Stimulated activated naive CD8-positive, alpha-beta T cell treated with anti-CD3 and anti-CD28 coated beads, Interleukin-15, amount 100 ng/mL, for 72 hours (primary cell): ENCODE data around the gene ECHDC1.
A peak's percentile ranks its signal among the peaks of the same experiment; 100 is the strongest.
"Not testable (repeated sequence)": the region's sequence is repeated elsewhere in the genome, so short reads cannot be mapped to it uniquely, and the experiment has no call there.

Experiments used
- ATAC-seq: fragments of 150-1000 bp; cut with Tn5 transposase; 2 replicates; pipeline ENCODE4 v1.10.0; 2021; ENCODE audit warnings: mild to moderate bottlenecking, moderate library complexity
- DNase-seq, 2 donors: peaks; one replicate each; pipeline ENCODE4 v3.0.0; 2021 to 2022
- H3K27ac Mint-ChIP-seq, 2 donors: one replicate each; pipeline ENCODE4 v1.8.0; 2022; ENCODE audit warnings: mild to moderate bottlenecking in 2 of 2, mixed read lengths in 2 of 2, moderate library complexity in 2 of 2
- H3K27me3 Mint-ChIP-seq: one replicate; pipeline ENCODE4 v1.8.0; 2022; ENCODE audit warnings: mixed read lengths
- H3K4me1 Mint-ChIP-seq: one replicate; pipeline ENCODE4 v1.8.0; 2022; ENCODE audit warnings: mild to moderate bottlenecking, mixed read lengths
- H3K4me3 Mint-ChIP-seq, 2 donors: one replicate each; pipeline ENCODE4 v1.8.0; 2022; ENCODE audit warnings: mild to moderate bottlenecking in 2 of 2, mixed read lengths in 2 of 2, moderate library complexity in 1 of 2
- H3K9me3 Mint-ChIP-seq, 2 donors: one replicate each; pipeline ENCODE4 v1.8.0; 2022; ENCODE audit warnings: mixed read lengths in 2 of 2

Gene ECHDC1, protein sequence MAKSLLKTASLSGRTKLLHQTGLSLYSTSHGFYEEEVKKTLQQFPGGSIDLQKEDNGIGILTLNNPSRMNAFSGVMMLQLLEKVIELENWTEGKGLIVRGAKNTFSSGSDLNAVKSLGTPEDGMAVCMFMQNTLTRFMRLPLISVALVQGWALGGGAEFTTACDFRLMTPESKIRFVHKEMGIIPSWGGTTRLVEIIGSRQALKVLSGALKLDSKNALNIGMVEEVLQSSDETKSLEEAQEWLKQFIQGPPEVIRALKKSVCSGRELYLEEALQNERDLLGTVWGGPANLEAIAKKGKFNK

DNA sequence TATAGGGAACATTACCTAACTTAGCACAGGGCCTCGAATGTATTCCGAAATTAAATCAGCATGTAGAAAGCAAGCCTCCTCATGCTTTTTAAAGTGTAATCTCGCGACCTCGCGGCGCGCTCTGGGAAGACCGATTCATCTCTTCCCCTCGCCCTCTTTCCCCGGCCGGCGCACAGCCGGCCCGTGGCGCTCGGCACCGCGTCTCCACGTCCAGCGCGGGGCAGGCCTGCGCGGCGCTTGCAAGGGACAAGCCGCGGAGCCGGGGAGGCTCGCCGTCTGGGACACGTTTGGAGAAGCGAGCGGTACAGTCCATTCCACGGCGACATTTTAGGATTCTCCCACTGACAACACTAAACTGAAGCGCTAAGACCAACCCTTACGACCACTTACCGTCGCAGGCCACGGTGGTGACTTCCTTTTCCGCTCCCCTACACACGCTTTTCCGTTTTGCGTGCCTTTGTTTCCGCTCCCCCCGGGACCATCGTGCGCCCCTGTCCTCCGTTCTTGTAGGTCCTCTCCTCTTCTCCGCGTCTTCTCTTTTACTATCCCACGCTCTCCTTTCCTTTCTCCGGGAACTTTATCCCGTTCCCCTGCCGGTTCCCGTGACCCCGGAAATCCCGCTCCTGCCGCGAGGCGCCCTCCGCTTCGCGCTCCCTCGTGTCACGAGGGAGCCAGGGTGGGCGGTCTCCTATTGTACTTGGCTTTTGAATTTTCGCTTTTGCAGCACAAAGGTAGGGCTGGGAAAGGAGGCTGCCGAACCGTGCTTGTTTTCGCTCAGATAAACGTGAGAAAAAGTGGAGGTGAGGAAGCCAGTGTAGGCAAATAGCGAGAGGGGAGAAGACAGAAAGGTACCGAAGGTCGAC is at the start of gene ECHDC1:
ECHDC1 (minus strand) TSS at position 664 of the 863 bp plus-strand sequence. CDS start 12,581 bp downstream, outside the sequence.
- Mint-ChIP-seq H3K27ac (no peak within 1 kb of the TSS), H3K4me1 (peaks cover 13% of the 10 kb centered on the region), H3K4me3 (no peak within 1 kb of the TSS), H3K27me3 (no peaks in the 10 kb centered on the region), H3K9me3 (no peaks in the 10 kb centered on the region)
- ATAC-seq (peak; percentile 95), DNase-seq (peak; percentile 74 to 78)

DNA sequence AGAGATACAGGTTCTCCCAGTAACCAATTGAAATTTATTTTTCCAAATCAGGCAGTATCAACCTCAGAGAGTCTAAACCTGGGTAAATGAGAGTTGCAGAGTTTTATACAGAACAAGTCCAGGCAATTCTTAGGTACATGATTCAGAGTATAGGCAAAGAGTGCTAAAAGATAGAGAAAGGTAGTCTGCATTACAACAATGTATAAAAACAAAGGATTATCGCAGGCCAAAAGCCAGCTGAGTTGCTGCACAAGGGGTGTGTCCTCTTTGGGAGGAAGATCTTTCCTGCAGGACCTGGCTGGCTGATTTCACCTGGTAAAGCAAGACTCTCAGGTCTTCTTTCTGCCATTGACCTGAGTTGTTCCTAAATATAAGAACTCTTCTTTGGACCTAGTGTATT is 48.9 kb upstream of the ECHDC1 start:
- H3K27ac Mint-ChIP-seq = no peak overlapping the region
- no peaks in the 10 kb centered on the region for H3K4me1 Mint-ChIP-seq
- no peak overlapping the region for H3K4me3 Mint-ChIP-seq
- DNase-seq (no peak), ATAC-seq (no peak)
- no peaks in the 10 kb centered on the region for H3K9me3 Mint-ChIP-seq
- H3K27me3 Mint-ChIP-seq = no peaks in the 10 kb centered on the region

DNA sequence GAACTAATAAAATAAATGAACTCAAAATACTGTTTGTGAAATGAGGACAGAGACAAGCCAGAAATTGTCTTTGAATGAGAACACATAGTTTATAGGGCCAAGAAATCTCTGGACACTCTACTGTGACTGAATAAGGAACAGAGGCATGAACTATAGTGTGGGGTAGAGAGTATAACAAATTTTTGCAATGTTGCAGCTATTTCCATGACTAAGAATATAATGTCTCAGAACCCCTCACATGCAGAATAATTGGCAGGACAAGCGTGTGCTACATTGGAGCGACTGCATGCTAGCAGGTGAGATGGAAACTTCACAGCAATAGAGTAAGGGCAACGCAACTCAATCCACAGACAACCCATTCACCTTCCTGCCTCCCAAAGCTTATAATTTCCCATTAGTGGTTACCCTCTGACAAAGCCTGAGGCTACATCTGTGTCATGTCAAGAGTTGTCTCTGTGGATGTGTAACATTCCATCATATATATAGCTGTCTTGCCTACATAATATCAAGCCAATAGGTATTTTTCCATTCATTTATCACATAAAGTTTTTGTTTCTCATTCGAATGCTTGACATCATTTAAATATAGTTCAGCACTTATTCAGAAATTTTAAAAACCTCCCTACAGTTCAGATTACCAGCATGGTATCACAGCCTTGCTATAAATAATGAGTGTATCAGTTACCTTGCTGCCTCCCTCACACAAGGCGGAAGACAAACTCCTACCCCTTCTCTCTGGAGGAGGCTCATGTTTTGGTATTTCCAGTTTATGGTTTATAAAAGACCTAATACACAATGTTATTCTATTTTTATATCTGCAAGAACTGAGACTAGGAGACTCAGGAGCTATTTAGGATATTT is 47.9 kb upstream of the ECHDC1 start:
- DNase-seq = no peak

DNA sequence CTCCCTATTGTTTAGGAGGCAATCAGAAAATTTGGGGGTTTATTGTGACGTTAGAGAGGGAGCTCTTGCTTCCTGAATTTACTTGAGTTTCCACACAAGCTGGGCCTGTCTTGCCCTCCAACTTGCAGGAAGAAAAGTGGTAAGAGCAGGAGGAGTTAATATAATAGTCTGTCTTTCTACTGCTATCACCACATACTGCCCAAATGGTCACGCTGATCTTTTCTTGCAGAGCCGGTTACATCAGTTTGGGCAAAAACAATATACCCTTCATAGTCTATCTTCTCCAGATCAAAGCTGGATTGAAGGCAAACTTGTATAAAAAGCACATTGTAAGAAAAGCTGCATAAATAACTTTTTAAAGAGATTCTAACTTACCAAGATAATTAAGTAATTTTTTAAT is 46.3 kb upstream of the ECHDC1 start:
- Mint-ChIP-seq H3K27ac (no peak overlapping the region), H3K27me3 (no peaks in the 10 kb centered on the region)
- no peak for DNase-seq

More for the DNA sequence above, 47.9 kb upstream of the ECHDC1 start:
- ATAC-seq = no peak
- Mint-ChIP-seq H3K27ac (no peak overlapping the region), H3K4me1 (no peaks in the 10 kb centered on the region), H3K9me3 (no peaks in the 10 kb centered on the region), H3K27me3 (no peaks in the 10 kb centered on the region), H3K4me3 (no peak overlapping the region)

DNA sequence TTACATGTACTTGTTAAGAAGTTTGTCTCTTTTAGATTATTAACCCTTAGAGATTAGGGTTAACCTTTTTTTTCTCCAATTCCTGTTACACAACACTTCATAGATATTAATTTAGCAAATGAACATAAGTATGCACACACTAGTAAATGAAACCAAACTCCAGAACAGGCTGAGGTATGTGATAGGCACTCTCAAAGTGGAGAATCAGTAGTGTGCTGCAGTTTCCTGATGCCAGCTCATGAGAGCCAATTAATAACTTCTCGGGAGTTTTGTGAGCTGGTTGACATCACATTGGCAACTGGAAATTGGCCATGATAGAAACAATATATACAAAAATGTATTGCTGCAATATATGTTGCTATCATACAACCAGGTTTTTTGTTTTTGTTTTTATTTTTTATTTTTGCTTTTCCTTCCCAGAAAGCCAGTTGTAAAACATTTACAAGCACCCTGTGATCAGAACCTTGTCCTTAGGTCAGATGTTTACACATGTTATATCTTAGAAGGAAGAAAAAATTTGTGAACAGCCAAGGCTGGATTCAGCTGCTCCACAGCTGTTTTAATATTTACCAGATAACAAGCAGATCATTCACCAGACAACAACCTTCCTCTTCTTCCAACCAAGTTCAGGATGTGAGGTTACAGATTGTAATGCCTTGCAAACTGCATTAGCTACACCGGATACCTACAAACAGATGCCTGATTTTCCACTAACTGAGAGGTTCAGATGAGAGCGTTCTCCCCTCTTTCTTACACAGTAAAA is 42.4 kb upstream of the ECHDC1 start:
- DNase-seq (no peak), ATAC-seq (no peak)
- H3K9me3 Mint-ChIP-seq = no peaks in the 10 kb centered on the region
- no peaks in the 10 kb centered on the region for H3K27me3 Mint-ChIP-seq
- H3K4me3 Mint-ChIP-seq = no peak overlapping the region
- peak overlapping the region in 1 of 2 donors; percentile 47 for H3K27ac Mint-ChIP-seq
- no peaks in the 10 kb centered on the region for H3K4me1 Mint-ChIP-seq

More for the DNA sequence above, 46.3 kb upstream of the ECHDC1 start:
- no peak for ATAC-seq
- H3K4me3 Mint-ChIP-seq = no peak overlapping the region
- no peaks in the 10 kb centered on the region for H3K4me1 Mint-ChIP-seq
- no peaks in the 10 kb centered on the region for H3K9me3 Mint-ChIP-seq

DNA sequence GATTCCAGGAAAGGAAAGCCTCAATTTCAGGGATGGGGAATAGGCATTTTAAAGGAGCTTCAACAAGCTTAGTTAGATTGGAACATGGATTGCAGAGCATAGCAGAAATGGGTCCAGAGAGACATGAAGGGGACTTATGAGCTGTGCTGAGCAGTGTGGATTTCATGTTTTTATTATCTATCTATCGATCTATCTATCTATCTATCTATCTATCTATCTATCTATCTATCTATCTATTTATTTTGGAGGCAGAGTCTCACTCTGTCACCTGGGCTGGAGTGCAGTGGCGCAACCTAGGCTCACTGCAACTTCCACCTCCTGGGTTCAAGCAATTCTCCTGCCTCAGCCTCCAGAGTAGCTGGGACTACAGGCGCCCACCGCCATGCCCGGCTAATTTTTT is 41.4 kb upstream of the ECHDC1 start:
- not testable (repeated sequence) for H3K4me1 Mint-ChIP-seq, DNase-seq, H3K27me3 Mint-ChIP-seq, H3K27ac Mint-ChIP-seq, H3K4me3 Mint-ChIP-seq, H3K9me3 Mint-ChIP-seq, ATAC-seq

DNA sequence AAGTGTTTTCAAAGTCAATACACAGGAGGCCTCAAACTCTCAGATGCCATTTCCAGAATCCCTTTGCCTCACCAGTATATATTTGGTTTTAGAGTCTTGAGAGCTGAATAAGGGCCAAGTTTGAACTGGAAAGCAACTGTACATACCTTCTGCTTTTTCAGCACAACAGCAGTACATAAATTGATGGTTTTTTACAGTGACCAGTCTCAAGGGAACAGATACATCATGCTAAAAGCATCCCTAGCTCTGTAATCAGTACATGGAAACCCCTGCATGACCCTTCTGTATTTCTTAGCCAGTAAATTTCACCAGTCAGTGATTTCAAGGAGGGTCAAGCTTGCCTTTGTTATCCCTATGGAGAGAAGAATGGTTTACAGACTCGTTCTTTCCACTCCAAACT is 40.6 kb upstream of the ECHDC1 start:
- Mint-ChIP-seq H3K4me3 (no peak overlapping the region), H3K27me3 (no peaks in the 10 kb centered on the region), H3K27ac (no peak overlapping the region), H3K4me1 (no peaks in the 10 kb centered on the region), H3K9me3 (no peaks in the 10 kb centered on the region)
- no peak for DNase-seq
- ATAC-seq = no peak

DNA sequence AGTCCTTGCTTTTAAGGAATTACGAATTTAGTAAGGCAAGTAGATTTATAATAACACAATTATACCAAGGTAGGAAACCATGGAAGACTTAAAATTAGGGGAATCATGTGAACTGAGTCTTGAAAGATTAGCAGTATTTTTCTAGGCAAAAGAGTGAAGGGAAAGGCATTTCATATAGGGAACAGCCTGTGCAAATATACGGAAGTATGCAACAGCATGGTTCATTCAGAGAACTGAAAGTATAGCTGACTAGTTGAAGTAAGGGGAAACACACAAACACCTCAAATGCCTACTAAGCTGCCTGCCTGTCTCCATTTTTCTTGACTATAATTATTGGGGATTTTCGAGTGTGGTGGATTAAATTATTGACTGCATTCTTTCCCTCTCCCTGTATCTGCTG is 39.0 kb upstream of the ECHDC1 start:
- H3K27me3 Mint-ChIP-seq = no peaks in the 10 kb centered on the region
- H3K4me3 Mint-ChIP-seq = no peak overlapping the region
- no peaks in the 10 kb centered on the region for H3K9me3 Mint-ChIP-seq
- ATAC-seq (no peak), DNase-seq (no peak)
- no peaks in the 10 kb centered on the region for H3K4me1 Mint-ChIP-seq
- no peak overlapping the region for H3K27ac Mint-ChIP-seq

DNA sequence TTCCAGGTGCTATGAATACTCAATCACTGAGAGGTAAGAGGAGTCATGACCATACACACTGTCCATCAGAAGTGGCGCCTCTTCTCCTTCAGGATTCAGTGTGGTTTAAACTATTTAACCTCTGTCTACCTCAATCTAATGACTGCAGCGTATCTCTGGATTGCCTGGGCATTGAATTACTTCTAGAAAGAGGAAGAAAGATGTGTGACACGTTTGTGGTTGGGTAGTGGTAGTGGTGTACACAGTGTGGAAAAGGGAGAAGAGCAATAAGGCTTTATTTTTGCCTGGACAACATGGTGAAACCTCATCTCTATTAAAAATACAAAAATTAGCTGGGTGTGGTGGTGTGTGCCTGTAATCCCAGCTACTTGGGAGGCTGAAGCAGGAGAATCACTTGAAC is 38.0 kb upstream of the ECHDC1 start:
- DNase-seq (no peak), ATAC-seq (no peak)
- Mint-ChIP-seq H3K4me3 (no peak overlapping the region), H3K27ac (no peak overlapping the region), H3K4me1 (no peaks in the 10 kb centered on the region), H3K27me3 (no peaks in the 10 kb centered on the region), H3K9me3 (no peaks in the 10 kb centered on the region)

DNA sequence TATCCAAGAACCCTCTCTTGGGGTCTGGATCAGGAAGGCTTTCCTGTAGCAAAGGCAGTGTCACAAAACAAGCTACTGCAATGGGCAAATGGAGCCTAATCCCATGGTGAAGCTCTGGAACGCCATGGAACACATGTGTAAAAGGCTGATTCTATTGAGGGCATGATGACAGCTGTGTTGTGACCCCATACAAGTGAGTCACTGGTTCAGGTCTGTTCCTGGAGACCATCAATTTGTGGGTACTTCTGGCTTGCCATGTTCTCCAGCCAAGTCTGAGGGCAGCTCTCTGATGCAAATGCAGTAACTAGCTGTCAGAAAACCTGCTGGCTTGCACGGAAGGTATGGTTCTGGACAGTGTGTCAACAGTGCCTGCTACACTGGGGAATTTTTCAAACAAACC is 33.3 kb upstream of the ECHDC1 start:
- H3K4me1 Mint-ChIP-seq = no peaks in the 10 kb centered on the region
- no peak for ATAC-seq
- no peaks in the 10 kb centered on the region for H3K27me3 Mint-ChIP-seq
- H3K27ac Mint-ChIP-seq = no peak overlapping the region
- no peak for DNase-seq
- no peak overlapping the region for H3K4me3 Mint-ChIP-seq
- peaks cover 6 to 8% of the 10 kb centered on the region in 2 donors for H3K9me3 Mint-ChIP-seq

DNA sequence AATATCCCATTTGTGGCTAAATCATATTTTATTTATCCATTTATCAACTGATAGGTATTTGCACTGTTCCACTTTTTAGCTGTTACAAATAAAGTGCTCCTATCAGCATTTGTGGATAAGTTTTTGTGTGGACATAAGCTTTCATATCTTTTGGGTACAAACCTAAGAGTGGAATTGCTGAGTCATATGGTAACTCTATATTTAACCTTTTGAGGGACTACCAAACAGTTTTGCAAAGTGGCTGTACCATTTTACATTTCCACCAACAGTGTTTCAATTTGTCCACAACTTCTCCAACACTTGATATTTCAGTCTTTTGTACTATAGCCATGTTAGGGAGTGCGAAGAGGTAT is 23.6 kb upstream of the ECHDC1 start:
- ATAC-seq = no peak
- Mint-ChIP-seq H3K4me1 (no peaks in the 10 kb centered on the region), H3K4me3 (no peak overlapping the region), H3K27me3 (peaks cover 7% of the 10 kb centered on the region), H3K9me3 (peaks cover 11 to 17% of the 10 kb centered on the region in 2 donors), H3K27ac (no peak overlapping the region)
- DNase-seq = no peak

DNA sequence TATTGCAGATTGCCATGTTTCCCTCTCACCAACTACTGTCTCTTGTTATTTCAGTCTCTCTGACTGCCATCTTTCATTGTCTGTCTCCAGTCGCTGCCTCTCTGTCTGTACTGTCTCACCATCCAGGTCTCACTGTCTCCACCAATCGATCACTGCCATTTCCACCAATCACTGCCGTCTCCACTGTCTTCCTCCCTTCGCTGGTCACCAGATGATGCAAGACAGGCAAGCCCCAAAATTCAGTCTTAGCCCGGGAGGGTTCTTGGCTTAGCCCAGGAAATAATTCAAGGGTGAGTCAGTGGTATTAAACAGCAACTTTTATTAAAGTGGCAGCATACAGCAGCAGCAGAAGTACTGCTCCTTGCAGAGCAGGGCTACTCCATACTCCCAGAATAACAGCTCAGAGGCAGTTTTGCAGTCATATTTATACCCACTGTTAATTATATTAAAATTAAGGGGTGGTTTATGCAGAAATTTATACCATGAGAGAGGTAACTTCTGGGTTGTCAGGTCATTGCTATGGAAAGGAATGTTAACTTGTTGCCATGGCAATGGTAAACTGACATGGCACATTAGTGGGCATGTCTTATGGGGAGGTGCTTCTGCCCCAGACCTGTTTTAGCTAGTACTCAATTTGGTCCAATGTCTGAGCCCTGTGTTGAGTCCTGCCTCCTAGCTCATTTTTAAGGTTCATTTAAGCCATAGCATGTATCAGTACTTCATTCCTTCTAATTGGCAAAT is 23.0 kb upstream of the ECHDC1 start:
- no peaks in the 10 kb centered on the region for H3K4me1 Mint-ChIP-seq
- DNase-seq (no peak), ATAC-seq (no peak)
- peaks cover 7% of the 10 kb centered on the region for H3K27me3 Mint-ChIP-seq
- no peak overlapping the region for H3K27ac Mint-ChIP-seq
- H3K4me3 Mint-ChIP-seq = no peak overlapping the region
- H3K9me3 Mint-ChIP-seq = peaks cover 6 to 11% of the 10 kb centered on the region in 2 donors

DNA sequence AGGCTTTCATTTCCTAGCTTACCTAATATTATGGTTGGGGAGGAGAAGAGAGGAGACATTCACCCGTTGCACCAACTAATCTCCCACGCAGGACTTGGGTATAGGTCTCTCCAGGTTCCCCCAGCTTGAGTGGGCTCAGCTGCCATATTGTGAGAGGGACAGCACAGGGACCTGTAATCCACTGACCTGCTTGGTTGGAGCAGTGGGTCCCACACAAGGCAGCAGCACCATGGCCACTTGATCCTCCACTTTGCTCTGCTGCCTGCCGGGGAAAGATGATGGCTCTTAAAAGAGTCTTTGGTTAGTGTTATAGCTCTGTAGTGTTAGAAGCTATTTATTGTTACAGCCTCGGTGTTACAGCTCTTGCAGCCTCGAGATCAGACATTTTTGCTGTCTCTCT is 22.5 kb upstream of the ECHDC1 start:
- H3K27me3 Mint-ChIP-seq = peaks cover 7% of the 10 kb centered on the region
- H3K4me3 Mint-ChIP-seq = no peak overlapping the region
- no peaks in the 10 kb centered on the region for H3K4me1 Mint-ChIP-seq
- H3K9me3 Mint-ChIP-seq = peaks cover 5 to 10% of the 10 kb centered on the region in 2 donors
- no peak for DNase-seq
- no peak overlapping the region for H3K27ac Mint-ChIP-seq
- ATAC-seq = no peak

DNA sequence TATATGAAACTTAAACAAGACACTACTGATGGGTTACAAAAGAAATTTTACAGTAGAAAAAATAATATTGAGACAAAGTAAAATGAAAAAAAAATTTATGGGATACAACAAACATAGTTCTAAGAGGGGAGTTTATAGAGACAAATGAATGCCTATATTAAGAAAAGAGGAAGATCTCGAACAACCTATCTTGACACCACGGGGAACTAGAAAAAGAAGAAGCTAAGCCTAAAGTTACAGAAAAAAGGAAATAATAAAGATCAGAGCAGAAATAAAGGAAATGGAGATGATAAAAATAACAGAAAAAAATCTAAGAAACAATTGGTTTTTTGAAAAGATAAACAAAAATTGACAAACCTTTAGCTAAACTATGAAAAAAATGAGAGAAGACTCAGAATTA is 9.1 kb upstream of the ECHDC1 start:
- ATAC-seq (no peak), DNase-seq (no peak)
- no peak overlapping the region for H3K27ac Mint-ChIP-seq
- no peaks in the 10 kb centered on the region for H3K4me1 Mint-ChIP-seq
- H3K9me3 Mint-ChIP-seq = peaks cover 32 to 39% of the 10 kb centered on the region in 2 donors
- no peak overlapping the region for H3K4me3 Mint-ChIP-seq
- H3K27me3 Mint-ChIP-seq = no peaks in the 10 kb centered on the region
